Endothelial cell of umbilical vein (primary cell): ENCODE data around the gene MVD. TPM values are rescaled to one million over a fixed set of nuclear protein-coding genes. Genes with fewer than 3 reads are reported as not detected.

Experiments
- BruUV-seq: library from RNA; stranded (reverse); fragments of 400-500 nt; replicated peaks from 2 replicates; lab custom pipeline; 2021; lab: Mats Ljungman, UMichigan
- CTCF ChIA-PET: fragments of 300-600, 350-600 bp; sonication (Branson Sonifier 250); formaldehyde crosslinking; loops from one replicate; lab custom pipeline; 2021; ENCODE audit warnings: antibody characterized with exemption, inconsistent platforms; lab: Charles Lee
- POLR2A ChIA-PET: fragments of 300-600, 350-600 bp; sonication (Branson Sonifier 250); formaldehyde crosslinking; loops from one replicate; lab custom pipeline; 2021; ENCODE audit warnings: antibody characterized with exemption, inconsistent platforms; lab: Charles Lee
- DNase-seq: peaks from one replicate; pipeline ENCODE4 v3.0.0-alpha.2; 2011; ENCODE audit warnings: low read depth, low spot score
- FAIRE-seq: peaks from 2 replicates; lab custom pipeline; 2011; peaks lifted over from hg19 to GRCh38; lab: Jason Lieb, UNC
- H2AFZ ChIP-seq: 2 replicates; pipeline ENCODE4 v1.6.0; 2012; ENCODE audit warnings: low read depth, low read length, control low read depth, inconsistent platforms
- H3K27ac ChIP-seq: 2 replicates; pipeline ENCODE4 v1.5.1; 2011; ENCODE audit warnings: low read depth, mild to moderate bottlenecking, control low read depth, low read length, moderate library complexity; ENCODE audit not compliant: insufficient read depth
- H3K27me3 ChIP-seq, 2 experiments: 2 replicates each; pipeline versions ENCODE4 v1.6.0 to v1.6.1; 2011; ENCODE audit warnings: low read length in 2 of 2, mixed read lengths in 1 of 2; ENCODE audit not compliant: control insufficient read depth in 2 of 2, insufficient read depth in 2 of 2
- H3K36me3 ChIP-seq, 2 experiments: 2 replicates in 1 of 2; 3 replicates in 1 of 2; pipeline ENCODE4 v1.5.1; 2011; ENCODE audit warnings: low read length in 2 of 2, mild to moderate bottlenecking in 1 of 2, moderate library complexity in 1 of 2; ENCODE audit not compliant: control insufficient read depth in 2 of 2, insufficient read depth in 2 of 2; ENCODE audit errors: extremely low read depth in 1 of 2
- H3K4me1 ChIP-seq: 3 replicates; pipeline ENCODE4 v1.5.1; 2011; ENCODE audit warnings: mild to moderate bottlenecking, low read length; ENCODE audit not compliant: control insufficient read depth, insufficient read depth; ENCODE audit errors: extremely low read depth
- H3K4me2 ChIP-seq: 2 replicates; pipeline ENCODE4 v1.6.1; 2011; ENCODE audit warnings: low read length, control low read depth, mixed read lengths; ENCODE audit not compliant: insufficient read depth
- H3K4me3 ChIP-seq, 3 experiments: fragments of 200-600 bp in 1 of 3; sonication (generic), shearing (Covaris generic) in 1 of 3; replicated peaks in 1 of 3; 2 replicates each; pipeline ENCODE4 v1.5.1; 2011 to 2016; ENCODE audit warnings: control low read depth in 3 of 3, low read length in 3 of 3, mild to moderate bottlenecking in 2 of 3, inconsistent platforms in 1 of 3, low read depth in 1 of 3, moderate library complexity in 1 of 3; ENCODE audit not compliant: insufficient read depth in 1 of 3
- H3K79me2 ChIP-seq: 2 replicates; pipeline ENCODE4 v1.6.0; 2012; ENCODE audit warnings: low read length, inconsistent platforms; ENCODE audit not compliant: control insufficient read depth, insufficient read depth
- H3K9ac ChIP-seq: replicated peaks from 2 replicates; pipeline ENCODE3; 2011; ENCODE audit warnings: low read length, control low read depth; ENCODE audit not compliant: insufficient read depth; ENCODE audit errors: extremely low read depth
- H3K9me1 ChIP-seq: replicated peaks from 3 replicates; pipeline ENCODE4 v1.6.0; 2011; ENCODE audit warnings: mild to moderate bottlenecking, low read length; ENCODE audit not compliant: control insufficient read depth, insufficient read depth; ENCODE audit errors: extremely low read depth
- H3K9me3 ChIP-seq: replicated peaks from 2 replicates; pipeline ENCODE4 v1.5.1; 2012; ENCODE audit warnings: low read length, inconsistent platforms; ENCODE audit not compliant: control insufficient read depth, insufficient read depth
- H4K20me1 ChIP-seq: replicated peaks from 2 replicates; pipeline ENCODE3; 2011; ENCODE audit warnings: mild to moderate bottlenecking, low read length; ENCODE audit not compliant: control insufficient read depth, insufficient read depth; ENCODE audit errors: extremely low read depth
- EZH2 ChIP-seq: IDR thresholded peaks from 2 replicates; pipeline ENCODE4 v1.6.1; 2012; ENCODE audit warnings: borderline replicate concordance, low read depth, mild to moderate bottlenecking, moderate library complexity, low read length, inconsistent platforms; ENCODE audit not compliant: severe bottlenecking
- FOS ChIP-seq: IDR thresholded peaks from 2 replicates; pipeline ENCODE4 v1.6.1; 2011; ENCODE audit warnings: mild to moderate bottlenecking, low read length, moderate library complexity, borderline replicate concordance; ENCODE audit not compliant: insufficient read depth
- GATA2 ChIP-seq: IDR thresholded peaks from 2 replicates; pipeline ENCODE4 v1.7.0; 2011; ENCODE audit warnings: low read depth, mild to moderate bottlenecking, moderate library complexity, mixed read lengths, low read length; ENCODE audit not compliant: insufficient read length, insufficient read depth
- JUN ChIP-seq: IDR thresholded peaks from 2 replicates; pipeline ENCODE4 v1.6.1; 2011; ENCODE audit warnings: borderline replicate concordance, low read depth; ENCODE audit not compliant: insufficient read length, insufficient read depth
- MYC ChIP-seq: IDR thresholded peaks from one replicate; pipeline ENCODE4 v1.6.1; 2011; ENCODE audit warnings: mild to moderate bottlenecking, low read depth, low read length
- POLR2A ChIP-seq: IDR thresholded peaks from 2 replicates; pipeline ENCODE4 v1.6.1; 2012; ENCODE audit warnings: low read depth, mild to moderate bottlenecking, control low read depth, low read length
- POLR2AphosphoS5 ChIP-seq: IDR thresholded peaks from 2 replicates; pipeline ENCODE4 v1.6.1; 2012; ENCODE audit warnings: low read depth, mild to moderate bottlenecking, control low read depth, low read length, moderate library complexity; ENCODE audit not compliant: insufficient read depth
- dilution Hi-C: fragments of 300-500 bp; cut with MboI; formaldehyde crosslinking; loops from one replicate; pipeline ENCODE4 v1.15.0; 2019; ENCODE audit warnings: low sequenced_read_pairs; ENCODE audit not compliant: extremely low pct_ligation_motif_present
- intact Hi-C: fragments of 100-400 bp; cut with micrococcal nuclease; formaldehyde crosslinking; loops from one replicate; pipeline ENCODE4 v1.10.0; 2022
- polyA plus RNA-seq, 4 experiments: library from polyadenylated mRNA; depleted of rRNA in 3 of 4; stranded (reverse) in 3 of 4; unstranded in 1 of 4; fragments of >200 nt; gene quantifications; 2 replicates each; pipeline versions ENCODE4 v1.2.1 to v1.2.3, GENCODE V29; 2011 to 2012; ENCODE audit warnings: missing spikeins in 1 of 4
- total RNA-seq: library from RNA; stranded (reverse); gene quantifications from 2 replicates; pipeline ENCODE4 v1.2.3, GENCODE V29; 2021
- TF ChIP-seq, protein P1 (sequence below), 2 donors: IDR thresholded peaks; 1 replicate in 1 of 2; 2 replicates in 1 of 2; pipeline ENCODE4 v1.5.1; 2011; ENCODE audit warnings: low read length in 2 of 2, mild to moderate bottlenecking in 2 of 2, moderate library complexity in 2 of 2, control low read depth in 1 of 2, inconsistent platforms in 1 of 2, low read depth in 1 of 2; ENCODE audit not compliant: insufficient read depth in 1 of 2; ENCODE audit errors: extremely low read depth in 1 of 2
- TF ChIP-seq, protein P2 (sequence below): IDR thresholded peaks from 2 replicates; pipeline ENCODE4 v1.6.1; 2011; ENCODE audit not compliant: insufficient read depth, insufficient read length

Gene MVD
- total and polyA plus RNA-seq, 2 donors (not counting 3 experiments of a cell fraction or from before 2014, with no cell fraction given), result 64.4 to 142 TPM

DNA sequence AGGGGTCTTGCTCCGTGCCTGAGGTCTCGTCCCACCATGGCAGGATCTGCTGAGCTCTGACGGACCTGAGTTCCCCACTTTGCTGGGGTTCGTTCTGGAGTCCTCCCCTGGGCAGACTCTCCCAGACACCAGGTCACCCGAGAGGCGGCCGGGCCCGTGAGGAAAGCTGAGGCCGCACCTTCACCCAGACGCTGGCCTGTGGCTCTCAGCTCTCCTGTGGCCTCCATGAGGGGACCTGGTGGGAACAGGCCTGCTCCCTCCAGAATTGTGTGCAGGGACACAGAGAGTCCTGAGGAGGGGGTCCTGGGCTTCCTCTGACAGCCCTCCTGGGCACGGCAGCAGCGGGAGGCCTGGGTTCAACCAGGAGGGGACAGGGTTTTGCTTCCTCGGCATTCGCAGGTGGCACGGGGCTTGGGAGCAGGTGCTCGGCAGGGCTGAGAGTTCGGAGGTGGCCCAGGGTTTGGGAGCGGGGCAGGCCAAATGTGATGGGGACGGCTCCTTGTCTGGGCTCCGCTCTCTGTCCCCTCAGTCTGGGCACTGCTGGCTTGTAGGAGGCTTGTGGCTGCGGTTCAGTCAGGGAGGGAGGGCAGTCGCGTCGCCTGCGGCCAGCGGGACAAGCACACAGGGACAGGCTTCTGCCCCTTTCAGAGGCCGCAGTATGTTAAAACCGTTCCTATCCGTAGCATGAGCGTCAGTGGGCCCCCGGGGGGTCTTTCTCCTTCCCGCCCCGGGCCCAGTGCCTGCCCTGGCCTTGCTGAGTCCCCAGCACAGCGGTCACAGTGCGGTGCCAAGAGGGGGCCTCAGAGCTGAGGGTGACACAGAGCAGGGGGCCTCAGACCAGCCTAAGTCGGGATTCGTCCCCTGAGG is 31.6 kb upstream of the MVD start:
- FAIRE-seq, result no peak
- BruUV-seq, result no TSS peak
- POLR2A ChIA-PET, result no interaction called here

More for the DNA sequence above, 31.6 kb upstream of the MVD start:
- intact Hi-C loops (no loop called here), dilution Hi-C loops (no loop called here)
- no peak for DNase-seq
- H3K4me3 ChIP-seq, result no peak overlapping the region
- CTCF ChIA-PET, result no interaction called here
- H3K4me1 ChIP-seq, result no peaks in the 10 kb centered on the region
- no peak overlapping the region for H3K27ac ChIP-seq
- H3K79me2 ChIP-seq, result no peaks in the 10 kb centered on the region
- H3K9me1 ChIP-seq, result no peaks in the 10 kb centered on the region
- no peak overlapping the region for H3K9ac ChIP-seq
- no peaks in the 10 kb centered on the region for H3K27me3 ChIP-seq
- no peak overlapping the region for H2AFZ ChIP-seq
- peaks cover 4 to 16% of the 10 kb centered on the region in 2 experiments for H3K36me3 ChIP-seq
- H3K9me3 ChIP-seq, result no peaks in the 10 kb centered on the region
- TF ChIP-seq FOS (no peak), EZH2 (no peak), JUN (no peak), POLR2AphosphoS5 (no peak), MYC (no peak), POLR2A (no peak), GATA2 (no peak)
- TF ChIP-seq, protein P1, sequence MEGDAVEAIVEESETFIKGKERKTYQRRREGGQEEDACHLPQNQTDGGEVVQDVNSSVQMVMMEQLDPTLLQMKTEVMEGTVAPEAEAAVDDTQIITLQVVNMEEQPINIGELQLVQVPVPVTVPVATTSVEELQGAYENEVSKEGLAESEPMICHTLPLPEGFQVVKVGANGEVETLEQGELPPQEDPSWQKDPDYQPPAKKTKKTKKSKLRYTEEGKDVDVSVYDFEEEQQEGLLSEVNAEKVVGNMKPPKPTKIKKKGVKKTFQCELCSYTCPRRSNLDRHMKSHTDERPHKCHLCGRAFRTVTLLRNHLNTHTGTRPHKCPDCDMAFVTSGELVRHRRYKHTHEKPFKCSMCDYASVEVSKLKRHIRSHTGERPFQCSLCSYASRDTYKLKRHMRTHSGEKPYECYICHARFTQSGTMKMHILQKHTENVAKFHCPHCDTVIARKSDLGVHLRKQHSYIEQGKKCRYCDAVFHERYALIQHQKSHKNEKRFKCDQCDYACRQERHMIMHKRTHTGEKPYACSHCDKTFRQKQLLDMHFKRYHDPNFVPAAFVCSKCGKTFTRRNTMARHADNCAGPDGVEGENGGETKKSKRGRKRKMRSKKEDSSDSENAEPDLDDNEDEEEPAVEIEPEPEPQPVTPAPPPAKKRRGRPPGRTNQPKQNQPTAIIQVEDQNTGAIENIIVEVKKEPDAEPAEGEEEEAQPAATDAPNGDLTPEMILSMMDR (IDR thresholded peaks at IDR 0.05; ENCODE audit: extremely low read depth in 1 of 2, insufficient read depth in 1 of 2, low read depth in 1 of 2, low read length in 2 of 2), result no peak
- TF ChIP-seq, protein P2, sequence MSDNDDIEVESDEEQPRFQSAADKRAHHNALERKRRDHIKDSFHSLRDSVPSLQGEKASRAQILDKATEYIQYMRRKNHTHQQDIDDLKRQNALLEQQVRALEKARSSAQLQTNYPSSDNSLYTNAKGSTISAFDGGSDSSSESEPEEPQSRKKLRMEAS, result no peak
- no peak overlapping the region for H3K4me2 ChIP-seq
- H4K20me1 ChIP-seq, result no peaks in the 10 kb centered on the region
